Measurements from ENCODE around the gene SUPT4H1.

Gene SUPT4H1

DNA sequence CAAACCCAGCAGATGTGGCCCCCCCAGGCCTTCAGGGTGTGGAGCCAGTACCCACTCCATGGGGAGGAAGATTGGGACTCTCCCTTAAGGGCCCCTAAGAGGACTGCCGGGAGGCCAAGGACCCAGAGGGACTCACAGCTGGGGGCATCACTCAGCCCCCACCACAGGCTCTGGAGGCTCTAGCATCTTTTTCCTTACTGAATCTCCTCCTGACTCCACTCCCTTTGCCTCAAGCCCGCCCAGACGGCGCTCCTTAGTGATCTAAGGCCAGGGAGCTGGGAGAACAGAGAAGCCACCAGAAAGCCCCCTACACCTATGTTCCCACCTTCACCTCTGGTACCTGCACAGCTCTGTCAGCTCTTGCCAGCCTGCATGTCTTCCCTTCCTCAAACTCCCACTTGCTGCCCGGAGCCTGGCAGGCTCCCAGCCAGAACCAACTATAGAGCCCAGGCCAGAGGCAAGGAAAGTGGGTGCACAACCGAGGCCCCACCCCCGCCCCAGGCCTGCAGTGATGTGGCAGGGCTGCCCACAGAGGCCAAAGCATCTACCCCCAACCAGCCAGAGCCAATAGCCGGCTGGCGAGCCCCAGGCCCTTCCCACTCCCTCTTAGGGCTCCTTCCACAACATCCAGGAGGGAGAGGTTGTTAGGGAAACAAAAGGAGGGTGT is 48.9 kb downstream of the SUPT4H1 start:
- DNase-seq, result no peak

DNA sequence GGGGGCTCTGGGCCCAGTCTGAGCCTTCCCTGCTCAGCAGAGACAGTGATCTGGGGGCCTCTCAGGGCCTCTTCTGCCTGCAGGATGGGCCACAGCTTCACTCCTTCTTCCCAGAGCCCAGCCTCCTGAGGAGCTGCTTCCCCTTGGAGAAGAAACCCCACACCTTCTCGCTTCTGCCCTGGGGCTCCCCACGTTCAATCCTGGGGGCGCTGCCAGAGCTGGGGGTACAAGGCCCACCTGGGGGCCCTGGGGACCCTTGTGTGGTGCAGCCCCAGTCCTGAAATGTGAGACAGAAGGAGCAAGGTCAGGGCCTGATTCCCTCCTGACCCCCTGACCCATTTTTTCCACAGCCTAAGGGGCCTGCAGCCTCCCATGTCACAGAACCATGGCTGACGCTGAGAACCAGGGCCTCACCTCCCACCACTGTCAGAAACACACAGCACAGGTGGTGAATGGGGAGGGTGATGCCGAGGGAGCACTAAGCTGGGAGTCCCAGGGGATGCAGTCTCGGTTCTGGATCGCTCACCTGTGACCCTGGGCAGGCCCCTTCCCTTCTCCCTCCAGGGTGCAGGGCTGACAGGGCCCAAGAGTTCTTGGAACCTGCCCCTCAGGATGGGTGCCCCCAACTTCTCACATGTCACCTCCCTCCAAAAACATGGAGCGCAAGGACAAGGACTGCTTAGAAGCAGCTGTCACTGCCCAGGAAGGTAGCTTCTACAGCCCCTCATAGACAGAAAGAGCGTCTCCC is 49.7 kb downstream of the SUPT4H1 start:
- DNase-seq, result no peak

DNA sequence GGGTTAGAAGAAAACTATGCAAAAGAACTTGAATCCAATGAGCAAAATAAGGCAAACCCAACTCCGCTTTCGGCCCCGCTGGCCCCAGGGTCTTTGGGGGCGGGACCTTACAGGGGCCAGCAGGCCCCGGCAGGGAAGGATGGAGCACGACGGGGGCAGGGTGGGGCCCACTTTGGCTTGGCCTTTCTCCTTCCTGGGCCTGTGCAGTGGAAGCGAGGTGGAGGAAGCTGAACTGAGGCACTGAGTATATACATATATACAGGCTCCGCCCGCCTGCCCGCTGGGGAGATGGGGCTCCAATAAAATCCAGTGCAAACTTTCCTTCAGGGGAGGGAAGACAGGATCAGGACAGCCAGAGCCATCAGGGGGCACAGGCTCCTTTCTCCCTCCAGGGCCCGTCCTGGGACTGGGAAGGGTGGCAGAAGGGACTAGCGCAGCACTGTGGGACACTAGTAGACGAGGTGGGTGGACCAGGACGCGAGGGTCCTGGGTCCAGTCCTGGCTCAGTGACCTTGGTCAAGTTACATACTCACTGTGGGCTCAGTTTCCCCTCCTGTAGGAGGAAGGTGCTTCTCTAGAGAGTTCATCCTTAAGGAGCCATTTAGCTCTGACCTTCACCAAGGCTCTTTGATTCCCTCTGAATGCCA is 50.4 kb downstream of the SUPT4H1 start:
- DNase-seq, result no peak

DNA sequence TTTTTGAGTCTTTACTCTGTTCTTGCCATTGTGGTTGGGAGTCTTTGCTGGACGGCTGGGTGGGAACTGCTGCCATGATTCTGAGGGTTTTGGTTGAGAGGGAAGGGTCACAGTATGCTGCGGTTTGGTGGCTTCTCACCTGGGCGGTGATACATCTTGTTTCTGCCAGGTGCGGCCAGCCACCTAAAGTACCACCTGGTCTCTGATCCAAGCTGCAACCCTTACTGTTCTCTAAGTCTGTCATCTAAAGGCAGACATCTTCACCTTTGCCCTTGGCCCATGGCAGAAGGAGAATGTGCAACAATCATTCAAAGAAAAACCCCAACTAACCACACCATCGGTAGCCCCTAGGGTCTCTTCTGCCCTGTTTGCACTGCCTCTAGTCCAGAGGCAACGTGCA is 51.7 kb downstream of the SUPT4H1 start:
- DNase-seq, result no peak
